Measurements from ENCODE around the gene HELT.
"Not testable (repeated sequence)": the region's sequence is repeated elsewhere in the genome, so short reads cannot be mapped to it uniquely, and the experiment has no call there.

Gene HELT

DNA sequence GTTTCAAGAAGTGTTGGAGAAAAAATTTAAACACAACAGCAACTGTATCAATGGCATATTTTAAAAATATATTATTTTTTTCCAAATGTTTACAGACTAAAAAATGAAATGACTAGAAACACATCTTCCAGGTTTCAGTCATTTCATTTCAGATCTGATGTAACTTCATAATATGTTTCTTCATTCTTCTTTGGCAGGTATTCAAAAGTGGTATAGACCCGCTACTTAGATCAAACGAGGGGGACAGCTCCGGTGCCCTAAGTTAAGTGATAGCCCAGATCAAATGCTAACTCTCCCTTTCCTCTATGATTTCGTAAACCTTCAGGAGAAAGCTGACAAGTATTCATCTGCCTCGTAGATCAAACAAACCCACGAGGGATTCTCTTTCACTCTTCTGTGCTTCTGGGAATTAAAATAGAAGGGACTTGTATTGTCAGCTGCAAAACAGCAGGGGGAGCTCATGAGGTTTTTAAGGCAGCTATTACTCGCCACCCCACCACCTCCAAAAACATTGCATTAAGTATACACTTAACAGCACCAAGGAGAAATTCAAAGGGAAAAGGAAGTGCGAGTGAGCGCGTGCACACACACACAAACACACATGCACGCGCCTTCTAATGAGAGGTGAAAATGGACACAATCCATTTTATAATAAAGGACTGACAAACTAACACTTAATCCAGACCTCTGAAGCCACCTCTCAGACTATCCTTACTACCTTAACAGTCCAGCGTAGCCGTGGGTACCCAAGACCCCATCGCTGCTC is 21.4 kb downstream of the HELT start:
- no peak for DNase-seq

DNA sequence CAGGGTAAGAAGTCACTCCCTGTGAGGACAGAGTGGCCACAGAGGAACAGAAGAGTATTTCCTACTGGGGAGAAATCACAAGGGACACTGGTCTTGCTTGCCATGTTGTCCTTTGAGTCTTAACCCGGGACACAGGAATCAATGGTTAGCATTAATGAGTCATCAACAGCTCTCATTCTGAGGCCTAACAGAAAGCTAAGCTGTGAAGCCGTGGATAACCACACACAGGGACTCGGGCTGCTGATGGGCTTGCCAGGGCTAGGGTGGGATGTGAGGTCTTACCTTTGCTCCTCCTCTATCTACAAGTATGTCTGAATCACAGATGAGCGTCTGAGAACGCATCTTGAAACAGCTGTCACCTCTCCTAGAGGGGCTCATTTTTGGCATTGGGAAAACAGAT is 22.2 kb downstream of the HELT start:
- DNase-seq = no peak

DNA sequence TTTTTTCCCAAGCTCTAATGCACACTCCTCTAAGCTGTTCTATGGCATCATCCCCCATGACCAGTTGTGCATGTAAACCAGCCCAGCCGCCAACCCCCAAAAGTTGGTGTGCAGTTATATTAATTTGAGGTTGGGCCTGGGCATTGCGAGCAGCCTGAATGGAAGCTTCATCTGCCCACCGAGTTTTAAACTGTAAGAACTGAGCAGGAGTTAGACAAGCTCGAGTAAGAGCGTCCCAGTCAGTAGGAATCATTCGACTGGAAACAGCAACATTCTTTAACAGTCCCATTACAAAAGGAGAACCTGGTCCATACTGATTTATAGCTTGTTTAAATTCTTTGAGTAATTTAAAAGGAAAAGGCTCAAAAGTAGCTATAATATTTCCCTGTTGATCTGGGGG is 32.0 kb downstream of the HELT start:
- not testable (repeated sequence) for DNase-seq

DNA sequence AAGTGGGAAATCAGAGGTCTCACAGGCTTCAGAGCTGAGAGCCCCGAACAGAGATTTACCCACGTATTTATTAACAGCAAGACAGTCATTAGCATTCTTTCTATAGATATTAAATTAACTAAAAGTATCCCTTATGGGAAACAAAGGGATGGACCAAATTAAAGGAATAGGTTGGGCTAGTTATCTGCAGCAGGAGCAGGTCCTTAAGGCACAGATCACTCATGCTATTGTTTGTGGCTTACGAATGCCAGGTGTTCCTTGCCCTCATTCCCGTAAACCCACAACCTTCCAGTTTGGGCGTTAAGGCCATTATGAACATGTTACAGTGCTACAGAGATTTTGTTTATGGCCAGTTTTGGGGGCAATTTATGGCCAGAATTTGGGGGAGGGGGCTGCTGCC is 33.0 kb downstream of the HELT start:
- DNase-seq = not testable (repeated sequence)

DNA sequence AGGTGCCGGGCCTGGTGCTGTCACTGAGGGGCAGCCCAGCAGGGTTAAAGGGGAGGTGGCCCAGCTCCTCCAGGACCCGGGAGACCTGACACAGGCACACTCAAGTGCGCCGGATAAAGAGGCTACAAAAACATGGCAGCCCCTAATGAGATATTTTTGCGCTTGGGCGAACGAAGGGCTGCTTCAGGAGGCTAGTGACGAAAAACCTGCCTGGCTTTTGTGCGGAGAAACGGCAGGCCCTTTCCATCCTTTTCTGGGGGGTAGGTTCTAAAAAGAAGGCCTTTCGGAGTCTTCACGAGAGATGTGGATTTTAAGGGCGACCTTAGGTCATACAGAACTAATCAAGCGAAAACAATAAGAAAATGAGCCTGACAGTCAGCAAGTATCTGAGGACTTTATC is 35.5 kb downstream of the HELT start:
- DNase-seq = no peak

DNA sequence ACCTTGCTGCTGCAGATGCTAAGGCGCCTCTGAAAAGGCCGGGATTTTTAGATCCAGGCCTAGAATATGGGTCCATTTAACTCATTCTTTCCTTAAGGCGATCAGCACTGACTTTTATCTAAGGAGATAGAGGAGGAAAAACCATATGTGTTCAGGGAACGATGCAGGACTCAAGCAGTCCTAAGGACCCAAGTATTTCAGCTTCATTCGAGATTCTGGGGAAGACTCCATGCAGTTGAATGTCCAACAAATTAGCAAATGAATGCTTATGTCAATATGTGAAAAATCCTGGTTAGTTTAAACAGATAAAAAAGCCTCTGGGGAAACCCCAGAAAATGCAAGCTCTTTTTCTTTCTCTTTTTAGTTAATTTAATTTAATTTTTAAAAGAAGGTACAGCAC is 36.0 kb downstream of the HELT start:
- DNase-seq = no peak

DNA sequence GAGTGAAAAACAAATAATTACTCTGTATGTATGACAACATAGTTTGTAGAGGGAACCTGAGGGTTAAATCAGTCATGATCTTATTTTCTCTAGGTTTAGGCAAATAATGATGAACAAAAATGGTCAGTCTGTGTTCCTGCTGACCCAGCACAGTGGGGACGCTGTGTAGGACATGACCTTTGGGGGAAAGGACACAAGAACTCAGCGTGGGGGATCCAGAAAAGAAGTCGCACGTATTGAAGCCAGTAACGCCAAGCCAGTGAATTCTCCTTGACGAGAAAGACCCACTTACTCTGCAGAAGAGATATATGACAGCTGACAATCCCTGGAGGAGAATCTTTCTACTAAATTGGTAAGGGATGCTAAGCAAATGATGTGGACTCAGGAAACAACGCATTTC is 36.6 kb downstream of the HELT start:
- no peak for DNase-seq

DNA sequence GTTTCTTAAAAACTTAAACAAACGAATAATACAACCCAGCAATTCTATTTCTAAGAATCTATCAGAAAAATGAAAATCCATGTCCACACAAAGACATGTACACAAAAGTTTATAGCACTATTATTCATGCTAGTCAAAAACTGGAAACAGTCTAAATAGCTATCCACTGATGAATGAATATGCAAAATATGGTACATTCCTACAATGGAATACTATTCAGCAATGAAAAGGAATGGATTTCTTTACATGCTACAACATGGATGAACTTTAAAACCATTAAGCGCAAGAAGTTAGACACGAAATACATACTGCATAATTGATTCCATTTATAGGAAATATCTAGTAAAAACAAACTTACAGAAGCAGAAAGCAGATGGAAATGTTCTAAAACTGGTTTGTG is 43.3 kb downstream of the HELT start:
- no peak for DNase-seq

DNA sequence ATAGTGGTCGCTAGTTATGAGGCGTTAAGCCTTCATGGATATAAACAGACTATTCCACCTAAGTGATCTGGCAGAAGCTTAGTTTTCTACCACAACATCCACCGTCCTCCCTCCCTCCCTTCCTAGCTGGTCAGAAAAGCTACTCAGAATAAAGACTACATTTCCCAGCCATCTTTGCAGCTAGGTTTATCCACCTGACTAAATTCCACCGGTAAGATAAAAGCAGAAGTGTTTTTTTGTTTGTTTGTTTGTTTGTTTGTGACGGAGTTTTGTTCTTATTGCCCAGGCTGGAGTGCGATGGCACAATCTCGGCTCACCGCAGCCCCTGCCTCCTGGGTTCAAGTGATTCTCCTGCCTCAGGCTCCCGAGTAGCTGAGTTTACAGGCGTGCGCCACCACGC is 44.3 kb downstream of the HELT start:
- DNase-seq = no peak

DNA sequence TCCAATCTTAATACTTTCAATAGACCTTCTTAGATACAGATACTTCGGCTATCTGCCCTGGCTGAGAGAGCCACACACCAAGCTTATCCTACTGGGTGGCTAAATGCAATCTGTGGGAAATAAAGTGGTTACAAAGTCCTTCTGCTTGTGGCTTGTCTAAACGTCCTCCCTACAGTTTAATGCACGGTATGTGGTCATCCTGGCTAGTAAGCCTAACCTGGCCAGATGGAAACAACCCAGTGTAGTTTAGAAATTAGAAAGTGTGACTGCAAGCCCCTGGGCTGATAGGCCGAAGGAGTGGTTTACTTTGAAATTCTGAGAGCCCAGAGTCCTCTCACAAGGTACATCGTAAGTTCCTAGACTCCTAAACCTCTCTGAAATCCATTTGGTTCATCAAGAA is 47.9 kb downstream of the HELT start:
- DNase-seq = no peak

DNA sequence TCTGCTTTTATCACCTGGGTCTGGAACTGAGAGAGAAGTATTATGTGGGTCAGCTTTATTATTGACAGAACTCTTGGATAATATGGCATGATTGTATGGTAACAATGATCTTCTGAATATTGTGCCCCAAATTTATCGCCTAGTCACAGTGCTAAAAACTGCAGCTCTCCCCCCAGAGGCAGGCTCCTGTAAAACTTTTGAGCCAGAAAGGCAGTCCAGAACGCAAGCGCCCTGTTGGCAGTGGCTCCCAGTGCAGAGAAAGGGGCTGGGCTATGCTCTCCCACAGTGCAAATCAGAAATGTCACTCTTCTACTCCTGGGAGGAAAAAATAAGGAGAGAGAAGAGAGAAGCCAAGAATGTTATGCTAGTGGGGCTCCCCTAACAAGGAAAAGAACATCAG is 50.5 kb downstream of the HELT start:
- no peak for DNase-seq

All from NCI-H1436 treated with DMSO at 0.1 percent for 48 hours (cell line).